Caco-2 (cell line): ENCODE measurements around the gene PFKFB4. TPM values are rescaled to one million over a fixed set of nuclear protein-coding genes. Genes with fewer than 3 reads are reported as not detected.

Experiments
- BruUV-seq: library from RNA; stranded (reverse); fragments of 400-500 nt; replicated peaks from 2 replicates; lab custom pipeline; 2021; lab: Mats Ljungman, UMichigan
- CTCF ChIA-PET: fragments of 300-600 bp; sonication (Branson Sonifier 250); formaldehyde crosslinking; loops from one replicate; lab custom pipeline; 2022; ENCODE audit warnings: antibody characterized with exemption; lab: Charles Lee
- POLR2A ChIA-PET: fragments of 300-600 bp; sonication (Branson Sonifier 250); formaldehyde crosslinking; loops from one replicate; lab custom pipeline; 2022; ENCODE audit warnings: antibody characterized with exemption; lab: Charles Lee
- DNase-seq, 2 experiments: peaks; one replicate each; pipeline versions ENCODE4 v3.0.0 to v3.0.0-alpha.2; 2020 to 2022
- H3K27me3 ChIP-seq: replicated peaks from 2 replicates; pipeline ENCODE4 v1.6.0; 2011; ENCODE audit warnings: low read length; ENCODE audit not compliant: control insufficient read depth, insufficient read depth
- H3K36me3 ChIP-seq: 2 replicates; pipeline ENCODE4 v1.5.1; 2011; ENCODE audit warnings: low read length; ENCODE audit not compliant: control insufficient read depth, insufficient read depth
- H3K4me1 ChIP-seq: fragments of 250-450 bp; sonication (Bioruptor Pico); 2 replicates; pipeline ENCODE4 v1.5.1; 2020; ENCODE audit warnings: mild to moderate bottlenecking
- H3K4me3 ChIP-seq: 2 replicates; pipeline ENCODE4 v1.5.1; 2011; ENCODE audit warnings: low read depth, mild to moderate bottlenecking, control low read depth, low read length
- H3K9me3 ChIP-seq: fragments of 250-450 bp; sonication (Bioruptor Pico); 2 replicates; pipeline ENCODE4 v1.5.1; 2020; ENCODE audit warnings: mild to moderate bottlenecking, moderate library complexity
- H3K27ac Mint-ChIP-seq: one replicate; pipeline ENCODE4 v1.8.0; 2022; ENCODE audit warnings: mixed read lengths; ENCODE audit not compliant: unreplicated experiment
- H3K27me3 Mint-ChIP-seq: one replicate; pipeline ENCODE4 v1.8.0; 2022; ENCODE audit warnings: mixed read lengths; ENCODE audit not compliant: insufficient read depth, unreplicated experiment
- H3K36me3 Mint-ChIP-seq: one replicate; pipeline ENCODE4 v1.8.0; 2022; ENCODE audit warnings: mild to moderate bottlenecking, mixed read lengths; ENCODE audit not compliant: insufficient read depth, unreplicated experiment
- H3K4me1 Mint-ChIP-seq: one replicate; pipeline ENCODE4 v1.8.0; 2022; ENCODE audit warnings: low read depth, mixed read lengths; ENCODE audit not compliant: unreplicated experiment
- H3K4me3 Mint-ChIP-seq: one replicate; pipeline ENCODE4 v1.8.0; 2022; ENCODE audit warnings: mild to moderate bottlenecking, moderate library complexity, mixed read lengths; ENCODE audit not compliant: unreplicated experiment
- H3K9me3 Mint-ChIP-seq: one replicate; pipeline ENCODE4 v1.8.0; 2022; ENCODE audit warnings: mixed read lengths; ENCODE audit not compliant: unreplicated experiment
- CTCF ChIP-seq, 2 experiments: fragments of 200-600 bp in 1 of 2; IDR thresholded peaks; 1 replicate in 1 of 2; 2 replicates in 1 of 2; pipeline versions ENCODE4 v1.5.1 to v1.8.0; 2011 to 2022; ENCODE audit warnings: antibody characterized with exemption in 1 of 2, control low read depth in 1 of 2, inconsistent platforms in 1 of 2, low read depth in 1 of 2, low read length in 1 of 2, mild to moderate bottlenecking in 1 of 2, moderate library complexity in 1 of 2; ENCODE audit not compliant: insufficient read depth in 1 of 2, severe bottlenecking in 1 of 2, unreplicated experiment in 1 of 2
- intact Hi-C: fragments of 100-400 bp; cut with micrococcal nuclease; formaldehyde crosslinking; loops from one replicate; pipeline ENCODE4 v1.10.0; 2022; ENCODE audit not compliant: unreplicated experiment
- total RNA-seq: library from RNA; stranded (reverse); gene quantifications from 2 replicates; pipeline ENCODE4 v1.2.3, GENCODE V29; 2022

The PFKFB4 gene
- total RNA-seq, 1 experiment from 2014 or later = 11.2 TPM

GRCh38 chr3:48598323-48599076 lies 41.9 kb upstream of the PFKFB4 start:
- H3K27ac Mint-ChIP-seq = no peak overlapping the region
- POLR2A ChIA-PET = interaction anchor here (1.7 kb wide), 1 partner anchor 152 kb away, joined by 3 read pairs; the partner anchor contains the start of gene ATRIP
- CTCF ChIA-PET = no interaction called here
- H3K9me3 Mint-ChIP-seq = no peaks in the 10 kb centered on the region
- peaks cover 54% of the 10 kb centered on the region for H3K36me3 Mint-ChIP-seq
- no peaks in the 10 kb centered on the region for H3K27me3 Mint-ChIP-seq
- peaks cover 12% of the 10 kb centered on the region for H3K4me1 ChIP-seq
- H3K36me3 ChIP-seq = peaks cover 2% of the 10 kb centered on the region
- intact Hi-C loops = no loop called here
- H3K9me3 ChIP-seq = no peaks in the 10 kb centered on the region
- H3K27me3 ChIP-seq = no peaks in the 10 kb centered on the region
- no peak overlapping the region for H3K4me3 ChIP-seq
- peaks cover 7% of the 10 kb centered on the region for H3K4me1 Mint-ChIP-seq
- TF ChIP-seq CTCF (IDR thresholded peaks at IDR 0.05; ENCODE audit: insufficient read depth in 1 of 2, low read depth in 1 of 2, low read length in 1 of 2, severe bottlenecking in 1 of 2, unreplicated experiment in 1 of 2) = no peak
- no peak overlapping the region for H3K4me3 Mint-ChIP-seq
- no TSS peak for BruUV-seq
- peak; percentile 41 to 65 for DNase-seq

- intact Hi-C loops = no loop called here
- H3K9me3 Mint-ChIP-seq = no peaks in the 10 kb centered on the region
- H3K4me3 ChIP-seq = no peak overlapping the region
- no peaks in the 10 kb centered on the region for H3K27me3 ChIP-seq
- no peak for TF ChIP-seq CTCF (IDR thresholded peaks at IDR 0.05; ENCODE audit: insufficient read depth in 1 of 2, low read depth in 1 of 2, low read length in 1 of 2, severe bottlenecking in 1 of 2, unreplicated experiment in 1 of 2)
- DNase-seq = no peak
- H3K4me1 Mint-ChIP-seq = peaks cover 7% of the 10 kb centered on the region
- H3K27ac Mint-ChIP-seq = peak overlapping the region; percentile 12
- BruUV-seq = no TSS peak
- no peaks in the 10 kb centered on the region for H3K9me3 ChIP-seq
- ChIA-PET CTCF (no interaction called here), POLR2A (interaction anchor here (1.7 kb wide), 1 partner anchor 151 kb away, joined by 3 read pairs; the partner anchor contains the start of gene ATRIP)
- peaks cover 45% of the 10 kb centered on the region for H3K36me3 Mint-ChIP-seq
- no peaks in the 10 kb centered on the region; the same call in 1 of the 2 replicates for H3K36me3 ChIP-seq
- peaks cover 12% of the 10 kb centered on the region for H3K4me1 ChIP-seq
- no peaks in the 10 kb centered on the region for H3K27me3 Mint-ChIP-seq
- H3K4me3 Mint-ChIP-seq = no peak overlapping the region
Measured at GRCh38 chr3:48597408-48597800, 40.8 kb upstream of the PFKFB4 start.

GRCh38 chr3:48596676-48597407 lies 40.2 kb upstream of the PFKFB4 start:
- BruUV-seq = no TSS peak
- intact Hi-C loops = no loop called here
- Histone ChIP-seq H3K9me3 (no peaks in the 10 kb centered on the region), H3K36me3 (no peaks in the 10 kb centered on the region; the same call in 1 of the 2 replicates), H3K27me3 (no peaks in the 10 kb centered on the region), H3K4me1 (peaks cover 12% of the 10 kb centered on the region), H3K4me3 (no peak overlapping the region)
- Mint-ChIP-seq H3K4me1 (peaks cover 7% of the 10 kb centered on the region), H3K27me3 (no peaks in the 10 kb centered on the region), H3K36me3 (peaks cover 39% of the 10 kb centered on the region), H3K4me3 (no peak overlapping the region), H3K9me3 (no peaks in the 10 kb centered on the region), H3K27ac (peak overlapping the region; percentile 12)
- POLR2A ChIA-PET = interaction anchor here (1.7 kb wide), 1 partner anchor 150 kb away, joined by 3 read pairs; the partner anchor contains the start of gene ATRIP
- CTCF ChIA-PET = no interaction called here
- no peak for TF ChIP-seq CTCF (IDR thresholded peaks at IDR 0.05; ENCODE audit: insufficient read depth in 1 of 2, low read depth in 1 of 2, low read length in 1 of 2, severe bottlenecking in 1 of 2, unreplicated experiment in 1 of 2)
- DNase-seq = no peak
